Measurements from ENCODE around the gene FMO4.
"Not testable (repeated sequence)": the region's sequence is repeated elsewhere in the genome, so short reads cannot be mapped to it uniquely, and the experiment has no call there.

FMO4 gene

DNA sequence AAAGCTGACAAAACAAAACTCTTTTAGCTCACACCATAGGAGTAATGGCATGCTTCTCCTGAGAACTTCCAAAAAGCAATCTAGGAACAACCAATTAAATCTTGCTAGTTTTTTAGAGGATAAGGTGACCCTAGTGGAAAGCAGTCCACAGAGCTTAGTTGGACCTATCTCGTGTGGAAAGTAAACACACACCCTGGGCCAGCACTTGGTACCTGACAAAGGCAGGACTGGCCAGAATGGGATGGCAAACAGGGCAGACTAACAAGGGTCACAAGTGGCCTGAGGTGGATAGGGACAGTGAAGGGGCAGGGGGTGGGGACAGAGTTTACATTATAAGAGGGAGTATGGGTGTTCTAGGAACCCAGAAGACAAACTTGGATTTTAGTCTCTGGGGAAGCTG lies 22.0 kb downstream of the FMO4 start:
- Histone ChIP-seq H3K27ac (ENCODE audit: low read length) (no peak overlapping the region), H4K20me1 (ENCODE audit: insufficient read depth, low read length) (no peaks in the 10 kb centered on the region), H3K9ac (ENCODE audit: low read length) (no peak overlapping the region), H3F3A (ENCODE audit: insufficient read depth, low read length) (no peaks in the 10 kb centered on the region), H2AFZ (ENCODE audit: low read length) (no peak overlapping the region), H3K27me3 (replicated peaks; ENCODE audit: insufficient read depth, low read length) (no peaks in the 10 kb centered on the region), H3K4me3 (ENCODE audit: low read length) (no peak overlapping the region), H3K36me3 (replicated peaks; ENCODE audit: insufficient read depth, low read length) (no peaks in the 10 kb centered on the region), H3K9me2 (replicated peaks; ENCODE audit: insufficient read depth, low read length) (no peaks in the 10 kb centered on the region), H3K4me1 (ENCODE audit: low read length) (no peaks in the 10 kb centered on the region), H3K79me2 (ENCODE audit: low read length) (no peaks in the 10 kb centered on the region), H3K9me3 (replicated peaks; ENCODE audit: insufficient read depth, low read length) (no peaks in the 10 kb centered on the region), H3K4me2 (ENCODE audit: low read depth, low read length) (no peak overlapping the region)
- DNase-seq, result no peak
- TF ChIP-seq EZH2 (optimal IDR thresholded peaks at IDR 0.05; ENCODE audit: low read depth, low read length), result no peak
- no peak for TF ChIP-seq EZH2phosphoT487 (IDR thresholded peaks at IDR 0.05; ENCODE audit: low read length)
- no peak for TF ChIP-seq CTCF (IDR thresholded peaks at IDR 0.05; ENCODE audit: low read length)

GRCh38 chr1:171339345-171339744 lies 25.4 kb downstream of the FMO4 start:
- not testable (repeated sequence) for H2AFZ ChIP-seq (ENCODE audit: low read length); H3K27ac ChIP-seq (ENCODE audit: low read length); H3K27me3 ChIP-seq (replicated peaks; ENCODE audit: insufficient read depth, low read length); H3F3A ChIP-seq (ENCODE audit: insufficient read depth, low read length); H3K4me3 ChIP-seq (ENCODE audit: low read length); H3K9me3 ChIP-seq (replicated peaks; ENCODE audit: insufficient read depth, low read length); H3K9ac ChIP-seq (ENCODE audit: low read length); H3K4me2 ChIP-seq (ENCODE audit: low read depth, low read length); H3K4me1 ChIP-seq (ENCODE audit: low read length); DNase-seq; H3K9me2 ChIP-seq (replicated peaks; ENCODE audit: insufficient read depth, low read length); H3K79me2 ChIP-seq (ENCODE audit: low read length); H3K36me3 ChIP-seq (replicated peaks; ENCODE audit: insufficient read depth, low read length); H4K20me1 ChIP-seq (ENCODE audit: insufficient read depth, low read length)

DNA sequence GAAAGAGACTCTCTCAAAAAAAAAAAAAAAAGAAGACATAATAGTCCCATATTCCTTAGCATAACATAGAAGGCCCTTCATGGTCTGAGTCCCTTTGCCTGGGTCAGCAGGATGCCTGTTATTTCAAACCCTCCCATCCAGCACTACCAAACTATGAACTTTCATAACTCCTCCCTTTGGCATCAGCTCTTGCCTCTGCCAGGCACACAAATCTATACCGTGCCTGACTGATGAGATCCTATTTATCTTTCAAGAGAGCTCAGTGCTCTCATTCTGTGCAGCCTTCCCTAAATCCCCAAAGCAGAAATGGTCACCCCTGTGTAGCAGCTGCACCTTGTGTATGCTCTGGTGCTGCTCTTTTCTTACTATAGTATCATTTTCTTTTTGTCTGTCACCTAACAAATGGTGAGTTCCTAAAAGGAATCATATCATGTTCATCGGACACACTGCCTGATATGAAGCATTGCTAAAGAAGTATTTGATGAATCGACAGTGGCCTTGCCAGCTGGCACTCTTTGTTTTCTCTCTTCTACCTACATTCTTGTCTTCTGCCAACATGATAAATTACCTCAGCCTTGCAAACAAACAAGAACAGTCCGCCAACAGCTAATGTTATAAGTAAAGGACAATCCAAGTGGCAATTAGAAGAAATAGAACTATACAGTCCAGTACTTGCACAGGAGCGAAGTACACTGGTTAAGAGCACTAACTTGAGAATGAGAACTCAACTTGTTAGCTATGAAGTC lies 29.9 kb downstream of the FMO4 start:
- Histone ChIP-seq H3K4me2 (ENCODE audit: low read depth, low read length) (no peak overlapping the region), H3K9me3 (replicated peaks; ENCODE audit: insufficient read depth, low read length) (no peaks in the 10 kb centered on the region), H3K36me3 (replicated peaks; ENCODE audit: insufficient read depth, low read length) (no peaks in the 10 kb centered on the region), H3K27ac (ENCODE audit: low read length) (no peak overlapping the region), H3K9me2 (replicated peaks; ENCODE audit: insufficient read depth, low read length) (no peaks in the 10 kb centered on the region), H3F3A (ENCODE audit: insufficient read depth, low read length) (no peaks in the 10 kb centered on the region), H3K4me1 (ENCODE audit: low read length) (no peaks in the 10 kb centered on the region), H3K79me2 (ENCODE audit: low read length) (no peaks in the 10 kb centered on the region), H2AFZ (ENCODE audit: low read length) (no peak overlapping the region), H3K4me3 (ENCODE audit: low read length) (no peak overlapping the region), H3K27me3 (replicated peaks; ENCODE audit: insufficient read depth, low read length) (no peaks in the 10 kb centered on the region), H4K20me1 (ENCODE audit: insufficient read depth, low read length) (no peaks in the 10 kb centered on the region), H3K9ac (ENCODE audit: low read length) (no peak overlapping the region)
- no peak for DNase-seq
- TF ChIP-seq EZH2phosphoT487 (IDR thresholded peaks at IDR 0.05; ENCODE audit: low read length) (no peak), EZH2 (optimal IDR thresholded peaks at IDR 0.05; ENCODE audit: low read depth, low read length) (no peak), CTCF (IDR thresholded peaks at IDR 0.05; ENCODE audit: low read length) (no peak)

DNA sequence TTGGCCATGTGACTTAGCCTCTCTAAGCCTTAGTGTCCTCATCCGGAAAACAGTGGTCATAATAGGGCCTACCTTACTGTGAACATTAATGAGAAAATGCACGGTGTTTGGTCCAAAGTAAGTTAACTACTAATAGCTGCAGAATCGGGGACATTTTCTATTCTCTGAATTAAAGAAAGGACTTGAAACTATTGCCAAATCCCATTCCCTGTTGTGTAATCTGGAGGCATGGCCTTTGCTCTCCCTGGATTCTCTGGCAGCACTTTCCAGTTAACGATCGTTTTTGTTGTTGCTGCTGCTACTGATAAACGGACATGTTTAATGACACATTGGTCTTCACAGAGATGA lies 30.5 kb downstream of the FMO4 start:
- no peak overlapping the region for H3K9ac ChIP-seq (ENCODE audit: low read length)
- no peaks in the 10 kb centered on the region for H3K27me3 ChIP-seq (replicated peaks; ENCODE audit: insufficient read depth, low read length)
- H2AFZ ChIP-seq (ENCODE audit: low read length), result no peak overlapping the region
- no peaks in the 10 kb centered on the region for H3K9me3 ChIP-seq (replicated peaks; ENCODE audit: insufficient read depth, low read length)
- no peaks in the 10 kb centered on the region for H3K36me3 ChIP-seq (replicated peaks; ENCODE audit: insufficient read depth, low read length)
- no peak overlapping the region for H3K4me2 ChIP-seq (ENCODE audit: low read depth, low read length)
- H3K4me1 ChIP-seq (ENCODE audit: low read length), result no peaks in the 10 kb centered on the region
- H3K79me2 ChIP-seq (ENCODE audit: low read length), result no peaks in the 10 kb centered on the region
- H3F3A ChIP-seq (ENCODE audit: insufficient read depth, low read length), result no peaks in the 10 kb centered on the region
- DNase-seq, result no peak
- no peak for TF ChIP-seq EZH2phosphoT487 (IDR thresholded peaks at IDR 0.05; ENCODE audit: low read length)
- no peak for TF ChIP-seq CTCF (IDR thresholded peaks at IDR 0.05; ENCODE audit: low read length)
- TF ChIP-seq EZH2 (optimal IDR thresholded peaks at IDR 0.05; ENCODE audit: low read depth, low read length), result no peak
- no peaks in the 10 kb centered on the region for H3K9me2 ChIP-seq (replicated peaks; ENCODE audit: insufficient read depth, low read length)
- no peak overlapping the region for H3K27ac ChIP-seq (ENCODE audit: low read length)
- H3K4me3 ChIP-seq (ENCODE audit: low read length), result no peak overlapping the region
- H4K20me1 ChIP-seq (ENCODE audit: insufficient read depth, low read length), result no peaks in the 10 kb centered on the region
